ENCODE data around the gene AHRR. TPM values are rescaled to one million over a fixed set of nuclear protein-coding genes. Genes with fewer than 3 reads are reported as not detected.
"Not testable (repeated sequence)": the region's sequence is repeated elsewhere in the genome, so short reads cannot be mapped to it uniquely, and the experiment has no call there.

The AHRR gene
- total RNA-seq, 1 experiment from 2014 or later: 2.6 TPM

GRCh38 chr5:307306-307705 lies 14.2 kb upstream of the AHRR start:
- Histone ChIP-seq H3K27ac (ENCODE audit: low read length) (no peak overlapping the region), H4K20me1 (ENCODE audit: insufficient read depth, low read depth, low read length) (peaks cover 11% of the 10 kb centered on the region; the same call in 1 of the 2 replicates), H3K36me3 (ENCODE audit: insufficient read depth, low read length) (no peaks in the 10 kb centered on the region), H2AFZ (ENCODE audit: low read length) (no peak overlapping the region), H3K27me3 (ENCODE audit: low read length) (no peaks in the 10 kb centered on the region), H3K9ac (ENCODE audit: low read length) (no peak overlapping the region), H3K9me2 (replicated peaks; ENCODE audit: insufficient read depth, low read length) (no peaks in the 10 kb centered on the region), H3K79me2 (ENCODE audit: low read length) (peaks cover 39% of the 10 kb centered on the region), H3K4me2 (ENCODE audit: low read depth, low read length, poor library complexity, severe bottlenecking) (no peak overlapping the region), H3K9me3 (ENCODE audit: low read length) (no peaks in the 10 kb centered on the region), H3K4me1 (ENCODE audit: low read length) (no peaks in the 10 kb centered on the region), H3K4me3 (ENCODE audit: low read length) (no peak overlapping the region)
- DNase-seq: no peak

DNA sequence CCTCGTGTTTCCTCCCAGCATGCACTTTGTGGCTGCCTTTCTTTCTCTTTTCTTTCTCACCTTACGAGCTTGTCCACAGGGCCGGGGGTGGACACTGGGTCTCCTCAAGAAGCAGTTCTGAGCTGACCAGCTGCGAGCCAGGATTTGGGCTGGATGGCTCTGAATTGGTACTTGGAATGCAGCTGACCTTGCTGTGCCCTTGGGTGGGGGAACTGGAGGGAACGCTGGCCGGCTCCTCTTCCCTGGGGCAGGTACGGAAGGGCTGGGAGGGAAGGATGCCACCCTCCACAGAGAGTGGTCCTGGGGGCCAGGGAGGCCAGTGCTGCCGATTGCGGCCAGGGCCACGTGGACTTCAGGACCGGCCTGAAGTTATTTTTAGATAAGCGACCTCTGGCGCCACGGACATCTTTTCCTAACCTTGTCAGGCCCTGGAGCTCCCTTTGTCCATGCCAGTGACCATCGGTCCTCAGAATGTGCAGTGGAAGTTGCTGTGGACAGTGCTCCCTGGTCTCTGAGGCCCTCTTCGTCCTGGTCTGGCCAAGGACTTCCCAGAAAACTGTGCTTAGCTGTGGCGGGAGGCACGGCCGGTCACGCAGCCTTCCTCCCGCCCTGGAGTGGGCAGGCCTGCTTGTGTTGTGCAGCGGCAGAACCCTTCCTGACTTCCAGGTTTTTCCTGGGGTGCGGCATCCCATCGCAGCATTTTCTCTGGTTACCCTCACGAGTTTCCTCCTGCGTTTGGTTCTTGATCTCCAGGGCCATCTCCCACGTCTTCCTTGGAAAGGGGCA lies 13.5 kb upstream of the AHRR start:
- Histone ChIP-seq H3K27ac (ENCODE audit: low read length) (no peak overlapping the region), H3K9me3 (ENCODE audit: low read length) (no peaks in the 10 kb centered on the region), H3K4me2 (ENCODE audit: low read depth, low read length, poor library complexity, severe bottlenecking) (no peak overlapping the region), H2AFZ (ENCODE audit: low read length) (no peak overlapping the region), H3K4me3 (ENCODE audit: low read length) (no peak overlapping the region), H3K36me3 (ENCODE audit: insufficient read depth, low read length) (no peaks in the 10 kb centered on the region), H3K27me3 (ENCODE audit: low read length) (no peaks in the 10 kb centered on the region), H3K9ac (ENCODE audit: low read length) (no peak overlapping the region), H3K79me2 (ENCODE audit: low read length) (peaks cover 39% of the 10 kb centered on the region), H3K4me1 (ENCODE audit: low read length) (no peaks in the 10 kb centered on the region), H4K20me1 (ENCODE audit: insufficient read depth, low read depth, low read length) (peaks cover 11% of the 10 kb centered on the region; the same call in 1 of the 2 replicates), H3K9me2 (replicated peaks; ENCODE audit: insufficient read depth, low read length) (no peaks in the 10 kb centered on the region)
- no peak for DNase-seq

DNA sequence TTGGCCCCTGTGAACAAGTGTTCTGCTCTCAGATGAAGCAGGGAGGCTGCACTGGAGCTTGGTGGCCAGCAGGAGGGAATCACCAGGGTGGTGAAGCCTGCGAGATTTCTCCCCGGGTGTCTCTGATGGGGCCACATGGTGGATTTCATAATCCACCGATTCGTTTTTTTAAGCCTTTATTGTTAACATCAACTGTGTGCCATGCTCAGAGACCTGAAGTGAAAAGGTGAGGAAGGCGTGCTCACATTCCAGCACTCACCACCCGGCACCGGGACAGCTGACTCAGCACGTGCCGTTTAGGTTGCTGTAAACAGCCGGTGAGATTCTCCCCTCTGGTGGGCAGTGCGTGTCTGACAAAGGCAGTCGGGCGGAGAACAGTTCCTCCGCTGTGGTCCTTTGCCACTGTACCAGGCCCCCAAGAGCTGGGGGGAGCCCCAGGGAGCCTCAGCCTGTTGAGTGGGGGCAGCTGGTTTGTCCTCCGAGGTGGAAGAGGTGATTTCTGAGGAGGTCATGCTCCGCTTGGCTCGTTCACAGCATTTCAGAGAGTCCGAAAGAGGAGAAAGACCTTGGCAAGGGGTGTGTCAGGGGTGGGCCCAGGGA lies 12.7 kb upstream of the AHRR start:
- Histone ChIP-seq H3K9me2 (replicated peaks; ENCODE audit: insufficient read depth, low read length) (no peaks in the 10 kb centered on the region), H3K27me3 (ENCODE audit: low read length) (no peaks in the 10 kb centered on the region), H3K4me1 (ENCODE audit: low read length) (no peaks in the 10 kb centered on the region), H3K4me2 (ENCODE audit: low read depth, low read length, poor library complexity, severe bottlenecking) (no peak overlapping the region), H3K36me3 (ENCODE audit: insufficient read depth, low read length) (no peaks in the 10 kb centered on the region), H3K9ac (ENCODE audit: low read length) (no peak overlapping the region), H2AFZ (ENCODE audit: low read length) (no peak overlapping the region), H3K27ac (ENCODE audit: low read length) (no peak overlapping the region), H4K20me1 (ENCODE audit: insufficient read depth, low read depth, low read length) (peaks cover 11% of the 10 kb centered on the region; the same call in 1 of the 2 replicates), H3K9me3 (ENCODE audit: low read length) (no peaks in the 10 kb centered on the region), H3K4me3 (ENCODE audit: low read length) (no peak overlapping the region), H3K79me2 (ENCODE audit: low read length) (peaks cover 33% of the 10 kb centered on the region)
- DNase-seq: no peak

DNA sequence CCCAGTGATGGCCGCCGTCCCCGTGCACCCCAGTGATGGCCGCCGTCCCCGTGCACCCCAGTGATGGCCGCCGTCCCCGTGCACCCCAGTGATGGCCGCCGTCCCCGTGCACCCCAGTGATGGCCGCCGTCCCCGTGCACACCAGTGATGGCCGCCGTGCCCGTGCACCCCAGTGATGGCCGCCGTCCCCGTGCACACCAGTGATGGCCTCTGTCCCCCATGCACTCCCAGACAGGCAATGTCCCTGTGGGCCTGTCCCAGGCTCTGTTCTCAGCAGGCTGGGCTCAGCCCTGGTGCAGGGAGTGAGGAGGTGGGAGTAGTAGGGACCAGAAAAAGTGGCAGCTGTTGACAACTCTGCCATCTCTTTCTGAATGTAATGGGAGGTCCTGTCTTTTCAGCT lies 11.7 kb upstream of the AHRR start:
- H3K4me1 ChIP-seq (ENCODE audit: low read length); H3K4me2 ChIP-seq (ENCODE audit: low read depth, low read length, poor library complexity, severe bottlenecking); H3K9me3 ChIP-seq (ENCODE audit: low read length); H3K9me2 ChIP-seq (replicated peaks; ENCODE audit: insufficient read depth, low read length); H3K36me3 ChIP-seq (ENCODE audit: insufficient read depth, low read length); H3K9ac ChIP-seq (ENCODE audit: low read length); H2AFZ ChIP-seq (ENCODE audit: low read length); H3K4me3 ChIP-seq (ENCODE audit: low read length); H3K27me3 ChIP-seq (ENCODE audit: low read length); DNase-seq; H3K27ac ChIP-seq (ENCODE audit: low read length): not testable (repeated sequence)
- Histone ChIP-seq H3K79me2 (ENCODE audit: low read length) (peaks cover 33% of the 10 kb centered on the region), H4K20me1 (ENCODE audit: insufficient read depth, low read depth, low read length) (peaks cover 18% of the 10 kb centered on the region)

DNA sequence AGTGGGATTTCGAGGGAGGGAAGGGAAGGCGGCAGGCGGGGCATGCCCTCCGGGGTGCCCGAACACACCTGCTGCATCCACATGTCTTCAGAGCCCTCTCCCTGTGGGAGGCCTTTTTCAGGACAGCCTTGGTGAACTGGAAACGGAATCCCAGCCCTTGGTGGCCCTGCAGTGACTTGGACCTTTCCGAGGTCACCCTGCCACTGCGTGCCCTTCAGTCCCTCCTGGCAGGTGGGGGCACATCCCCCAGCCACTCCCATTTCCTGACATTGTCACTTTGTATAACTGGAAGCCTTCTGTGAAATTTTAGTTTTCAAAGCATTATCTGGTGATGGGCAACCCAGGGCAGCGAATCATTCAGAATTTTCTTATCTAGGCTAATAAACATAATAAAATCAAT lies 11.0 kb upstream of the AHRR start:
- Histone ChIP-seq H3K9ac (ENCODE audit: low read length) (no peak overlapping the region), H2AFZ (ENCODE audit: low read length) (no peak overlapping the region), H4K20me1 (ENCODE audit: insufficient read depth, low read depth, low read length) (peaks cover 18% of the 10 kb centered on the region), H3K27ac (ENCODE audit: low read length) (no peak overlapping the region), H3K27me3 (ENCODE audit: low read length) (no peaks in the 10 kb centered on the region), H3K9me2 (replicated peaks; ENCODE audit: insufficient read depth, low read length) (no peaks in the 10 kb centered on the region), H3K9me3 (ENCODE audit: low read length) (no peaks in the 10 kb centered on the region), H3K4me1 (ENCODE audit: low read length) (no peaks in the 10 kb centered on the region), H3K4me3 (ENCODE audit: low read length) (no peak overlapping the region), H3K79me2 (ENCODE audit: low read length) (peaks cover 27% of the 10 kb centered on the region), H3K4me2 (ENCODE audit: low read depth, low read length, poor library complexity, severe bottlenecking) (no peak overlapping the region), H3K36me3 (ENCODE audit: insufficient read depth, low read length) (no peaks in the 10 kb centered on the region)
- no peak for DNase-seq

- Histone ChIP-seq H3K4me2 (ENCODE audit: low read depth, low read length, poor library complexity, severe bottlenecking) (no peak overlapping the region), H3K9ac (ENCODE audit: low read length) (no peak overlapping the region), H3K79me2 (ENCODE audit: low read length) (peaks cover 23% of the 10 kb centered on the region), H3K9me3 (ENCODE audit: low read length) (no peaks in the 10 kb centered on the region), H3K36me3 (ENCODE audit: insufficient read depth, low read length) (no peaks in the 10 kb centered on the region), H3K27me3 (ENCODE audit: low read length) (no peaks in the 10 kb centered on the region), H3K9me2 (replicated peaks; ENCODE audit: insufficient read depth, low read length) (no peaks in the 10 kb centered on the region), H4K20me1 (ENCODE audit: insufficient read depth, low read depth, low read length) (peaks cover 18% of the 10 kb centered on the region), H3K4me1 (ENCODE audit: low read length) (no peaks in the 10 kb centered on the region), H3K4me3 (ENCODE audit: low read length) (no peak overlapping the region), H3K27ac (ENCODE audit: low read length) (no peak overlapping the region), H2AFZ (ENCODE audit: low read length) (no peak overlapping the region)
- no peak for DNase-seq
These were observed 10.5 kb upstream of the AHRR start for GRCh38 chr5:310941-311434.

DNA sequence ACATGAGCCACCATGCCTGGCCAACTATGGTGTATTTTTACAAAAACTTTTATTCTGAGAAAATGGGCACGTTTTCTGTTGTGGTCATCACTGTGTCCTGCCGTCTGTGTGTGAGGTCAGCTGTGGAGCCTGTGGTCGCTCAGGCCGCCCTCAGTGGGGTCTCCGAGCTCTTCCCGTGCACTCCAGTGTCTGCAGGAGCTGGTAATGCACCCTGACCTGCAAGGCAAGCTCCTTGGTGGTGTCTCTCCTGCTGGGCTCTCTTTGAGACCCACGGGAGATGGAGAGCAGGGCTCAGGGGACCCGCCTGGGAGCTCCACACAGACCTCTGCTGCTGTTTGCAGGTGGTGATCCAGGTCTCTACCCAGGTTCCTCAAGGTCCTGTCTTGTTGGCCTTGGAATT lies 9.6 kb upstream of the AHRR start:
- DNase-seq: no peak
- 0 out of 2 replicates have a peak, but pooled peaks cover 3% of the 10 kb centered on the region for H3K36me3 ChIP-seq (ENCODE audit: insufficient read depth, low read length)

GRCh38 chr5:312845-313244 lies 8.7 kb upstream of the AHRR start:
- Histone ChIP-seq H3K4me1 (ENCODE audit: low read length) (peaks cover 11% of the 10 kb centered on the region), H3K9me2 (replicated peaks; ENCODE audit: insufficient read depth, low read length) (no peaks in the 10 kb centered on the region), H3K9me3 (ENCODE audit: low read length) (no peaks in the 10 kb centered on the region), H3K27ac (ENCODE audit: low read length) (no peak overlapping the region), H3K27me3 (ENCODE audit: low read length) (no peaks in the 10 kb centered on the region), H3K4me2 (ENCODE audit: low read depth, low read length, poor library complexity, severe bottlenecking) (no peak overlapping the region), H3K9ac (ENCODE audit: low read length) (no peak overlapping the region), H3K4me3 (ENCODE audit: low read length) (no peak overlapping the region), H3K36me3 (ENCODE audit: insufficient read depth, low read length) (0 out of 2 replicates have a peak, but pooled peaks cover 3% of the 10 kb centered on the region), H4K20me1 (ENCODE audit: insufficient read depth, low read depth, low read length) (peaks cover 18% of the 10 kb centered on the region), H2AFZ (ENCODE audit: low read length) (no peak overlapping the region), H3K79me2 (ENCODE audit: low read length) (peaks cover 18% of the 10 kb centered on the region)
- no peak for DNase-seq

More for the DNA sequence above, 9.6 kb upstream of the AHRR start:
- Histone ChIP-seq H3K9ac (ENCODE audit: low read length) (no peak overlapping the region), H3K9me3 (ENCODE audit: low read length) (no peaks in the 10 kb centered on the region), H3K27me3 (ENCODE audit: low read length) (no peaks in the 10 kb centered on the region), H2AFZ (ENCODE audit: low read length) (no peak overlapping the region), H4K20me1 (ENCODE audit: insufficient read depth, low read depth, low read length) (peaks cover 18% of the 10 kb centered on the region), H3K4me1 (ENCODE audit: low read length) (peaks cover 6% of the 10 kb centered on the region), H3K79me2 (ENCODE audit: low read length) (peaks cover 23% of the 10 kb centered on the region), H3K4me3 (ENCODE audit: low read length) (no peak overlapping the region), H3K27ac (ENCODE audit: low read length) (no peak overlapping the region), H3K4me2 (ENCODE audit: low read depth, low read length, poor library complexity, severe bottlenecking) (no peak overlapping the region), H3K9me2 (replicated peaks; ENCODE audit: insufficient read depth, low read length) (no peaks in the 10 kb centered on the region)

Data from Karpas-422 (cell line).